Measurements from ENCODE around the gene SGMS2. TPM values are rescaled to one million over a fixed set of nuclear protein-coding genes. Genes with fewer than 3 reads are reported as not detected.

The SGMS2 gene
- total and polyA plus RNA-seq, 9 of the 15 experiments (the other 6 are each of a cell fraction or from before 2014, with no cell fraction given) = 0.07 to 0.25 (median 0.11) TPM; not detected in 5

DNA sequence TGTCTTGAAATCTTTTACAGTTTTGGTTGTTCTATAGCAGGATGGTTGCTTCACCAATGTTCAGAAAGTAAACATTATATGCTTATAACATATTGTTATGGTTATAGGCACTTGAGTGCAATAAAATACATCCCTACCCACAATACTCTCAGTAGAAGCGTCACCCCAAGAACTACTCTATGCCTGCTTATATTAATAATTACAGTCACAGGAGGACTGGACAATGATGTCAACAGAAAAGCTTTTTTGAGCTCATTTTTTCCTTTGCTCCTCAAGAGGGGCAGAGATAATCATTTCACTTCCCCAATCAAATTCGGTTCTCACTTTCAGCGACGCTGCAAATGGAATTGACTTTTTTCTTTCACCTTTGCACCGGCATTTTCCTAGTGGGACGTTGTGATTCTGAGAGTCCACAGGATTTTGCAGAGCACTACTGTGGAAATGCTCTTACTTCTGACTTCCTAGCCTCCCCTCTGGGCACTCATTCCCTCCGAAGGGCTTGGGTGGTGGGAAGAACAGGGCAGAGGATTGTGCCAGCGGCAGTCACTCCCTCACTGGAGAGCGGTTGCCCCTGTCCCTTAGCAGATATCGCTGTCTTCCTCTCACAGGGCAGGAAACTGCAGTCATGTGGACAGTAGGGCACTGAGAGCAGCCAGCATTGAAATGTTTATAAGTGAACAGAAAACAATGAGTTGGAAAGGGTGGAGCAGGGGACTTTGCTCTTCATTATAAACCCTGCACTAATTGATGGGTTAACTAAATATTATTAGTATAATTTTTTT lies 24.9 kb upstream of the SGMS2 start (continued):
- TF ChIP-seq, protein P1, sequence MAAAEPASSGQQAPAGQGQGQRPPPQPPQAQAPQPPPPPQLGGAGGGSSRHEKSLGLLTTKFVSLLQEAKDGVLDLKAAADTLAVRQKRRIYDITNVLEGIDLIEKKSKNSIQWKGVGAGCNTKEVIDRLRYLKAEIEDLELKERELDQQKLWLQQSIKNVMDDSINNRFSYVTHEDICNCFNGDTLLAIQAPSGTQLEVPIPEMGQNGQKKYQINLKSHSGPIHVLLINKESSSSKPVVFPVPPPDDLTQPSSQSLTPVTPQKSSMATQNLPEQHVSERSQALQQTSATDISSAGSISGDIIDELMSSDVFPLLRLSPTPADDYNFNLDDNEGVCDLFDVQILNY (CRISPR knock-in tag; IDR thresholded peaks at IDR 0.05) = no peak
- no peak for TF ChIP-seq NFXL1 (CRISPR knock-in tag; IDR thresholded peaks at IDR 0.05)
- TF ChIP-seq ZSCAN32 (CRISPR knock-in tag; IDR thresholded peaks at IDR 0.05) = no peak

DNA sequence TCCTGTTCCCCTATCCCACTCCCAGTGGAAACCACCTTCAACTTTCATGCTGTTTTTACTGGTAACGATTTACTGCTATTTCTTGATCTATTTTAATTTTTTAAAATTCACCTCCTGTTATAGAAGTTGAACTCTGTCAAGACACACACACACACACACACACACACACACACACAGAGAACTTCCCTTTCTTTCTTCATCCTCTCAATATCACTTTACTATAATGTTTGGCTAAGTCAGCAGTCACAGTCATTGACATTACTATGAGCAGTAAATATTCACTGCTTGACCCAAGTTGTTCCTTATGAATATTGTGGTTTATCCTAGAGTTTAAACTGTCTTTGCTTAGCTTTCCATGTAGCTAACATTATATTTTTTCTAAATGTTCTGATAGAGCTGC lies 24.0 kb upstream of the SGMS2 start:
- FAIRE-seq (no peak), ATAC-seq (no peak), DNase-seq (ENCODE audit: extremely low read depth in 1 of 4, low spot score in 3 of 4) (no peak)
- no peak overlapping the region for H3K9ac ChIP-seq (ENCODE audit: insufficient read depth in 1 of 2, low read depth in 2 of 2, low read length in 2 of 2)
- 0% methylated on average over 1 of the region's 1 CpG for WGBS (ENCODE audit: insufficient coverage, low coverage, missing lambda C conversion rate)
- BruUV-seq (replicated peaks) = no TSS peak
- intact Hi-C loops (cut with micrococcal nuclease) = no loop called here
- in situ Hi-C loops (cut with MboI) = no loop called here
- H4K20me1 ChIP-seq (replicated peaks; ENCODE audit: control insufficient read depth, insufficient read depth, low read length) = no peaks in the 10 kb centered on the region
- no peak overlapping the region for H3K4me2 ChIP-seq (ENCODE audit: insufficient read depth, low read length)
- H3K4me1 ChIP-seq (replicated peaks in 1 of 2; ENCODE audit: control insufficient read depth in 2 of 2, insufficient read depth in 2 of 2, low read length in 2 of 2) = no peaks in the 10 kb centered on the region
- CTCF ChIA-PET (ENCODE audit: low intra/inter-chr PET ratio) = no interaction called here
- H3K4me3 ChIP-seq = no peak overlapping the region
- no peaks in the 10 kb centered on the region for H3K27me3 ChIP-seq (ENCODE audit: control insufficient read depth in 2 of 2, insufficient read depth in 2 of 2, low read length in 2 of 2)
- H3K79me2 ChIP-seq (ENCODE audit: control insufficient read depth, insufficient read depth, low read length) = no peaks in the 10 kb centered on the region
- H2AFZ ChIP-seq (ENCODE audit: low read depth, low read length) = no peak overlapping the region
- H3K36me3 ChIP-seq (ENCODE audit: control insufficient read depth, insufficient read depth, low read length) = no peaks in the 10 kb centered on the region
- no peaks in the 10 kb centered on the region for H3K9me3 ChIP-seq (replicated peaks; ENCODE audit: control insufficient read depth, insufficient read depth, low read depth, low read length)
- POLR2A ChIA-PET = interaction anchor here (0.7 kb wide), 1 partner anchor 34 kb away, joined by 4 read pairs; no protein-coding TSS in a partner anchor
- no peaks in the 10 kb centered on the region for H3K9me1 ChIP-seq (ENCODE audit: control insufficient read depth, insufficient read depth, low read length)
- no peak overlapping the region for H3K27ac ChIP-seq (ENCODE audit: extremely low read depth, low read depth, low read length)
- TF ChIP-seq E2F3 (CRISPR knock-in tag; IDR thresholded peaks at IDR 0.05) (no peak), NCOA4 (IDR thresholded peaks at IDR 0.05; ENCODE audit: partially characterized antibody) (no peak), PHF21A (IDR thresholded peaks at IDR 0.05; ENCODE audit: borderline replicate concordance, low read depth) (no peak), MYBL2 (IDR thresholded peaks at IDR 0.05; ENCODE audit: low read depth) (no peak), MYBL2 (CRISPR knock-in tag; IDR thresholded peaks at IDR 0.05; ENCODE audit: borderline replicate concordance) (no peak), ZNF586 (CRISPR knock-in tag; conservative IDR thresholded peaks at IDR 0.05) (no peak), ZNF583 (CRISPR knock-in tag; IDR thresholded peaks at IDR 0.05) (no peak)
- TF ChIP-seq, protein P2, sequence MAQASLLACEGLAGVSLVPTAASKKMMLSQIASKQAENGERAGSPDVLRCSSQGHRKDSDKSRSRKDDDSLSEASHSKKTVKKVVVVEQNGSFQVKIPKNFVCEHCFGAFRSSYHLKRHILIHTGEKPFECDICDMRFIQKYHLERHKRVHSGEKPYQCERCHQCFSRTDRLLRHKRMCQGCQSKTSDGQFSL (CRISPR knock-in tag; IDR thresholded peaks at IDR 0.05) = no peak
- TF ChIP-seq, protein P2 (tag; IDR thresholded peaks at IDR 0.05) = no peak
- TF ChIP-seq, protein P3, sequence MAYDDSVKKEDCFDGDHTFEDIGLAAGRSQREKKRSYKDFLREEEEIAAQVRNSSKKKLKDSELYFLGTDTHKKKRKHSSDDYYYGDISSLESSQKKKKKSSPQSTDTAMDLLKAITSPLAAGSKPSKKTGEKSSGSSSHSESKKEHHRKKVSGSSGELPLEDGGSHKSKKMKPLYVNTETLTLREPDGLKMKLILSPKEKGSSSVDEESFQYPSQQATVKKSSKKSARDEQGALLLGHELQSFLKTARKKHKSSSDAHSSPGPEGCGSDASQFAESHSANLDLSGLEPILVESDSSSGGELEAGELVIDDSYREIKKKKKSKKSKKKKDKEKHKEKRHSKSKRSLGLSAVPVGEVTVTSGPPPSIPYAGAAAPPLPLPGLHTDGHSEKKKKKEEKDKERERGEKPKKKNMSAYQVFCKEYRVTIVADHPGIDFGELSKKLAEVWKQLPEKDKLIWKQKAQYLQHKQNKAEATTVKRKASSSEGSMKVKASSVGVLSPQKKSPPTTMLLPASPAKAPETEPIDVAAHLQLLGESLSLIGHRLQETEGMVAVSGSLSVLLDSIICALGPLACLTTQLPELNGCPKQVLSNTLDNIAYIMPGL (CRISPR knock-in tag; IDR thresholded peaks at IDR 0.05) = no peak
- TF ChIP-seq, protein P4, sequence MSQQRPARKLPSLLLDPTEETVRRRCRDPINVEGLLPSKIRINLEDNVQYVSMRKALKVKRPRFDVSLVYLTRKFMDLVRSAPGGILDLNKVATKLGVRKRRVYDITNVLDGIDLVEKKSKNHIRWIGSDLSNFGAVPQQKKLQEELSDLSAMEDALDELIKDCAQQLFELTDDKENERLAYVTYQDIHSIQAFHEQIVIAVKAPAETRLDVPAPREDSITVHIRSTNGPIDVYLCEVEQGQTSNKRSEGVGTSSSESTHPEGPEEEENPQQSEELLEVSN (IDR thresholded peaks at IDR 0.05; ENCODE audit: borderline replicate concordance in 1 of 2, extremely low read depth in 1 of 2, insufficient read depth in 1 of 2, insufficient read length in 1 of 2, low read depth in 1 of 2, low read length in 1 of 2, poor library complexity in 1 of 2, severe bottlenecking in 1 of 2) = no peak
- TF ChIP-seq, protein P5, sequence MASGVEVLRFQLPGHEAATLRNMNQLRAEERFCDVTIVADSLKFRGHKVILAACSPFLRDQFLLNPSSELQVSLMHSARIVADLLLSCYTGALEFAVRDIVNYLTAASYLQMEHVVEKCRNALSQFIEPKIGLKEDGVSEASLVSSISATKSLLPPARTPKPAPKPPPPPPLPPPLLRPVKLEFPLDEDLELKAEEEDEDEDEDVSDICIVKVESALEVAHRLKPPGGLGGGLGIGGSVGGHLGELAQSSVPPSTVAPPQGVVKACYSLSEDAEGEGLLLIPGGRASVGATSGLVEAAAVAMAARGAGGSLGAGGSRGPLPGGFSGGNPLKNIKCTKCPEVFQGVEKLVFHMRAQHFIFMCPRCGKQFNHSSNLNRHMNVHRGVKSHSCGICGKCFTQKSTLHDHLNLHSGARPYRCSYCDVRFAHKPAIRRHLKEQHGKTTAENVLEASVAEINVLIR (CRISPR knock-in tag; IDR thresholded peaks at IDR 0.05) = no peak
